Breast epithelium (tissue), 4 donors: ENCODE measurements around the gene GCC1. TPM values are rescaled to one million over a fixed set of nuclear protein-coding genes. Genes with fewer than 3 reads are reported as not detected.
A peak's percentile ranks its signal among the peaks of the same experiment; 100 is the strongest.

Experiments used
- DNase-seq, 2 donors: peaks; one replicate each; pipeline ENCODE4 v3.0.0-alpha.2; 2019; ENCODE audit warnings: low spot score in 2 of 2
- H3K27ac ChIP-seq, 2 donors: fragments of 200-600 bp; sonication (generic) in 1 of 2; one replicate each; pipeline ENCODE4 v1.5.1; 2016 to 2019; ENCODE audit warnings: mild to moderate bottlenecking in 1 of 2
- H3K27me3 ChIP-seq, 2 donors: fragments of 200-600 bp; sonication (generic) in 1 of 2; one replicate each; pipeline versions ENCODE4 v1.5.1 to v1.6.0; 2017 to 2019; ENCODE audit warnings: control low read depth in 1 of 2, mild to moderate bottlenecking in 1 of 2
- H3K36me3 ChIP-seq: fragments of 200-600 bp; one replicate; pipeline ENCODE4 v1.5.1; 2019
- H3K4me1 ChIP-seq, 2 donors: fragments of 200-600 bp; sonication (generic); one replicate each; pipeline ENCODE4 v1.5.1; 2016 to 2019; ENCODE audit warnings: control low read depth in 1 of 2
- H3K4me3 ChIP-seq, 3 donors: fragments of 200-600 bp; sonication (generic); 1 replicate in 2 of 3; 2 replicates in 1 of 3; pipeline ENCODE4 v1.5.1; 2016 to 2019; ENCODE audit warnings: mild to moderate bottlenecking in 3 of 3, moderate library complexity in 2 of 3
- H3K9me3 ChIP-seq, 2 donors: fragments of 200-600 bp; sonication (generic) in 1 of 2; one replicate each; pipeline ENCODE4 v1.5.1; 2016 to 2019; ENCODE audit warnings: control low read depth in 1 of 2
- POLR2A ChIP-seq: fragments of 450-650 bp; IDR thresholded peaks from one replicate; pipeline ENCODE4 v1.6.1; 2016; ENCODE audit warnings: antibody characterized with exemption, mild to moderate bottlenecking, moderate library complexity
- POLR2AphosphoS5 ChIP-seq, 3 donors: sonication (generic); formaldehyde crosslinking; IDR thresholded peaks; one replicate each; pipeline ENCODE4 v1.6.1; 2017; ENCODE audit warnings: antibody characterized with exemption in 3 of 3
- intact Hi-C: fragments of 100-400 bp; cut with DNase I; formaldehyde crosslinking; loops from one replicate; pipeline ENCODE4 v1.15.1; 2023; ENCODE audit warnings: low total_unique reads
- total RNA-seq, 3 donors: library from RNA; depleted of rRNA; stranded (reverse); fragments of >200 nt; gene quantifications; one replicate each; pipeline ENCODE4 v1.1.0, GENCODE V29; 2016
- TF ChIP-seq, protein P1 (sequence below), 3 donors: fragments of 450-650 bp; IDR thresholded peaks; one replicate each; pipeline ENCODE4 v1.5.1; 2016 to 2017; ENCODE audit warnings: antibody characterized with exemption in 3 of 3, mild to moderate bottlenecking in 3 of 3, moderate library complexity in 3 of 3

GCC1 gene, protein sequence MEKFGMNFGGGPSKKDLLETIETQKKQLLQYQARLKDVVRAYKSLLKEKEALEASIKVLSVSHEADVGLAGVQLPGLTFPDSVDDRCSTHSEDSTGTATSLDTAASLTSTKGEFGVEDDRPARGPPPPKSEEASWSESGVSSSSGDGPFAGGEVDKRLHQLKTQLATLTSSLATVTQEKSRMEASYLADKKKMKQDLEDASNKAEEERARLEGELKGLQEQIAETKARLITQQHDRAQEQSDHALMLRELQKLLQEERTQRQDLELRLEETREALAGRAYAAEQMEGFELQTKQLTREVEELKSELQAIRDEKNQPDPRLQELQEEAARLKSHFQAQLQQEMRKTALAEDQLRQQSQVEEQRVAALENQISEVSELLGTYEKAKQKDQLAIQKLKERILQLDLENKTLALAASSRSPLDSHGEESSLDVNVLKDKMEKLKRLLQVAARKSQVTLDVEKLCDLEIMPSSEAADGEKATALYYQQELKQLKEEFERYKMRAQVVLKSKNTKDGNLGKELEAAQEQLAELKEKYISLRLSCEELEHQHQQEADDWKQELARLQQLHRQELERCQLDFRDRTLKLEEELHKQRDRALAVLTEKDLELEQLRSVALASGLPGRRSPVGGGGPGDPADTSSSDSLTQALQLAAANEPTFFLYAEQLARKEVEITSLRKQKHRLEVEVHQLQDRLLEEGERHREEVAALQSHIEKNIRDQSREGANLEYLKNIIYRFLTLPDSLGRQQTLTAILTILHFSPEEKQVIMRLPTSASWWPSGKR
- 10 to 100 TPM; 17.8 to 23.6 (median 19.0) TPM for total RNA-seq

DNA sequence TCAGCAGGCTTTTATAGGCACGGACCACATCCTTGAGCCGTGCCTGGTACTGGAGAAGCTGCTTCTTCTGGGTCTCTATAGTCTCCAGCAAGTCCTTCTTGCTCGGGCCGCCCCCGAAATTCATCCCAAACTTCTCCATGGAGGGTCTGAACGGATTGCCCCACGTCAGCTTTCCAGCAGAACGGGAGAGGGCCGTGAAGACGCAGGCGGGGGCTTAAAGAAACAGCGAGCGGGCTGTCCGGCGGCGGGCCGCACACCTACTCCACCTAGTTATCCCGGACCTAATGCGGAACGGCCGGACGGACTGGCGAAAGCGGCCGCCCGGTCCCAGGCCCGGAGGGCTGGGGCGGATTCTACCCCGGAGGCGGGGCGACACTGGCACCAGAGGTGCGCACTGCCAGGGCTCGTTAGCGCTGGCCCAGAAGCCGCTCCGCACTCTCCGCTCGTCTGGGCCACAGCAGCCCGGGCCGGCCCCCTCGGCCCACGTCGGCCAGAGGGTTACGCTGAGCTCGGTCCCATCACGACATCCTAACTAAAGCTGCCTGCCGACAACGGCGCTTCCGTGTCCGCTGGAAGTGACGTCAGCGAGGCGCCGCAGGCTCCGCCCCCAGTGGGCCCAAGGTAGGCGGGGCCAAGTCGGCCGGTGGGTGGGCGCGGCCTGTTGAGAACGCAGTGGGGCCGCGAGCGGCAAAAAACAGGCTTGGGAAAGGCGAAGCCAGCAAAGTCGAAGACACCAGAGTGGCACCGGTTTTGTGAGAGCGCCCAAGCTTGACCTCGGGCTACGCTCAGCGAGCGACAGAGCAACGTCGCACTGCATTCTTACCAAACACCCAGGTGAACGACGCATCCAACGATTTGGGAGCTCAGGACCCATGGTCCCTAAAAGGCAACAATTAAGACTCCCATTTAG, at the start of gene GCC1:
GCC1 (minus strand) TSS at position 553 of the 910 bp plus-strand sequence; CDS start at position 139, 414 bp downstream.
- Histone ChIP-seq H3K9me3 (no peaks in the 10 kb centered on the region), H3K4me1 (peaks cover 0 to 13% of the 10 kb centered on the region in 2 donors), H3K4me3 (peak within 1 kb of the TSS; percentile 88 to 98 (median 97)), H3K27ac (peak within 1 kb of the TSS; percentile 92), H3K36me3 (no peaks in the 10 kb centered on the region), H3K27me3 (no peaks in the 10 kb centered on the region)
- peak; percentile 90 to 91 for DNase-seq
- intact Hi-C loops, result no loop called here
- TF ChIP-seq, protein P1, sequence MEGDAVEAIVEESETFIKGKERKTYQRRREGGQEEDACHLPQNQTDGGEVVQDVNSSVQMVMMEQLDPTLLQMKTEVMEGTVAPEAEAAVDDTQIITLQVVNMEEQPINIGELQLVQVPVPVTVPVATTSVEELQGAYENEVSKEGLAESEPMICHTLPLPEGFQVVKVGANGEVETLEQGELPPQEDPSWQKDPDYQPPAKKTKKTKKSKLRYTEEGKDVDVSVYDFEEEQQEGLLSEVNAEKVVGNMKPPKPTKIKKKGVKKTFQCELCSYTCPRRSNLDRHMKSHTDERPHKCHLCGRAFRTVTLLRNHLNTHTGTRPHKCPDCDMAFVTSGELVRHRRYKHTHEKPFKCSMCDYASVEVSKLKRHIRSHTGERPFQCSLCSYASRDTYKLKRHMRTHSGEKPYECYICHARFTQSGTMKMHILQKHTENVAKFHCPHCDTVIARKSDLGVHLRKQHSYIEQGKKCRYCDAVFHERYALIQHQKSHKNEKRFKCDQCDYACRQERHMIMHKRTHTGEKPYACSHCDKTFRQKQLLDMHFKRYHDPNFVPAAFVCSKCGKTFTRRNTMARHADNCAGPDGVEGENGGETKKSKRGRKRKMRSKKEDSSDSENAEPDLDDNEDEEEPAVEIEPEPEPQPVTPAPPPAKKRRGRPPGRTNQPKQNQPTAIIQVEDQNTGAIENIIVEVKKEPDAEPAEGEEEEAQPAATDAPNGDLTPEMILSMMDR (IDR thresholded peaks at IDR 0.05), result no peak
- TF ChIP-seq POLR2A (peak; percentile 85), POLR2AphosphoS5 (IDR thresholded peaks at IDR 0.05) (peak; percentile 78 to 97 (median 93))

DNA sequence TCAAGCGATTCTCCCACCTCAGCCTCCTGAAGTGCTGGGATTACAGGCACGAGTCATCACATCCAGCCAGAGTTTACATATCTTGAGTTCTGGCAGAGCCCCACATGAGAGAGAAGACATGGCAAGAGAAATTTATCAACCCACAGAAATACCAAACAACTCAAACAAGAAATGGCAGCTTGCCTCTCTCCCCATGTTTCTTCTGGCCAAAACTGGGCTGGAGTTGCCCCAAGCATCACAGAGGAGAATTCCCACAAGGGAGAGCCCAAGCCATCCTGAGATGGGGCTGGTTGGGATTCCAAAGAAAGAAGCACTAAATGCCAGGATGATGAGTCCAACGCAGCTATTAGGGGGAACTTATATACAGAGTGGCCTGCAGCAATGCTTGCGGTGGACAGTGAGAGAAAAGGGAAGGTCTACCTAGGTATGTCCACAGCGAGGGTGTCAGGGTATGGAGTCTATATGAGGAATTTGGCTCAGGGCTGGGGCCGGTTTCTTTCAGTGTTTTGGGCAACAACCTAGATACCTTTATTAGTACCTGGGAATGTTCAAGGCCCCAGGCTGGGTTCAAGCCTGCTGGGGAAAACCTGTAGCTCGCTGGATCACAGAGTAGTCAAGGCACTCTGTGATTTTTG, 47.0 kb upstream of the GCC1 start:
- TF ChIP-seq, protein P1 (IDR thresholded peaks at IDR 0.05), result no peak
- TF ChIP-seq POLR2AphosphoS5 (IDR thresholded peaks at IDR 0.05) (no peak), POLR2A (no peak)
- H3K27me3 ChIP-seq, result no peaks in the 10 kb centered on the region
- intact Hi-C loops, result no loop called here

DNA sequence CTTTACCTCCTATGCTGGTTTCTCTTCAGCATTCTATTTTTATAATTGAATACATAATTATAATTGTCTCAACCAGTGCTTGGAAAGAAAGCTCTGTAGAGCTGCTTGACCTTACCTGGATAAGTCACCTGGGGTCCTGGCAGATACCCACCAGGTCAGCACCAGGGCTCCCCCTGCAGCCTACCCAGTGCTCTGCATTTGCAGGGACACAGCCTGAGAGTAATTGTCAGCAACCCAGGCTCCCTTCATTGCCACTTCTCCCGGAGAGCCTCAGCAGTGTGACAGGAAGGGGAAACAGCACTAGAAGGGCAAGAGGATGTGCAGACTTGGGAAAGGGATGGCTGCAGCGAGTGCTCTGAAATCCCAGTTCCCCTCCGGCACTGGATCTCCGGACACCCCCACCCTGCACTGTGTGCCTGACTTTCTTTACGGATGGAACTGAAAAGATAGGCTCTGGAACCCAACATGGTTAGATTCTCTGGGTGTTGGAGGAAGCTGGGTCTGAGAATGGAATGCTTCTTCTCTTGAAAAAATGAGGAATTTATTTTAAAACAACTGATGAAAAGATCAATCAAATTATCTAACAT, 44.0 kb upstream of the GCC1 start:
- TF ChIP-seq, protein P1 (IDR thresholded peaks at IDR 0.05), result no peak
- Histone ChIP-seq H3K4me3 (no peak overlapping the region), H3K27ac (no peak overlapping the region), H3K4me1 (no peaks in the 10 kb centered on the region), H3K9me3 (no peaks in the 10 kb centered on the region), H3K27me3 (no peaks in the 10 kb centered on the region), H3K36me3 (no peaks in the 10 kb centered on the region)
- intact Hi-C loops, result no loop called here
- no peak for DNase-seq

More for the DNA sequence above, 47.0 kb upstream of the GCC1 start:
- no peak overlapping the region for H3K4me3 ChIP-seq
- no peak for DNase-seq
- no peaks in the 10 kb centered on the region for H3K4me1 ChIP-seq
- H3K36me3 ChIP-seq, result no peaks in the 10 kb centered on the region
- no peak overlapping the region for H3K27ac ChIP-seq
- no peaks in the 10 kb centered on the region for H3K9me3 ChIP-seq

DNA sequence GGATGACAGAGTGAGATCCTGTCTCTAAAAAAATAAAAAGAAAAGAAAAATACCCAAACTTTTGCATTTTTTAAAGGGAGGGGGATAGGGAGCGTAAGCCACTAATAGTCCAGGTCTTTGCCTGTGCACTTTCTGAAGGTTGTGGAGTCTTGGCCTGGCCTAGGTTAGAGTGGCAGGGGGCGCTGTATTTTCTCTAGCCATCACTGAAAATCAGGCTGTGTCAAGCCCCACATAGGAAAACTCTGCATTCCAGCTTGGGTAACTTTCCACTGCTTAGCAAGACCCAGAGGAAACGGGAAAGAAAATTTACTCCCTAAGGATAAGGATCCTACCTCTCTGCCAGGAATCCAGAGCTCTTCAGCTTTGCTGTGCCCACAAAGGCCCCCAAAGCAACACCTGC, 43.0 kb upstream of the GCC1 start:
- Histone ChIP-seq H3K36me3 (no peaks in the 10 kb centered on the region), H3K4me3 (no peak overlapping the region), H3K27ac (no peak overlapping the region), H3K9me3 (no peaks in the 10 kb centered on the region), H3K27me3 (no peaks in the 10 kb centered on the region), H3K4me1 (no peaks in the 10 kb centered on the region)
- intact Hi-C loops, result no loop called here
- TF ChIP-seq, protein P1 (IDR thresholded peaks at IDR 0.05), result no peak
- TF ChIP-seq POLR2A (no peak), POLR2AphosphoS5 (IDR thresholded peaks at IDR 0.05) (no peak)
- DNase-seq, result no peak
